Measurements from ENCODE around the gene ANGPTL2. TPM values are rescaled to one million over a fixed set of nuclear protein-coding genes. Genes with fewer than 3 reads are reported as not detected.

Gene ANGPTL2
- total and polyA plus RNA-seq, 2 of the 4 experiments (the other 2 are of a cell fraction): 9.5 to 25.1 TPM

DNA sequence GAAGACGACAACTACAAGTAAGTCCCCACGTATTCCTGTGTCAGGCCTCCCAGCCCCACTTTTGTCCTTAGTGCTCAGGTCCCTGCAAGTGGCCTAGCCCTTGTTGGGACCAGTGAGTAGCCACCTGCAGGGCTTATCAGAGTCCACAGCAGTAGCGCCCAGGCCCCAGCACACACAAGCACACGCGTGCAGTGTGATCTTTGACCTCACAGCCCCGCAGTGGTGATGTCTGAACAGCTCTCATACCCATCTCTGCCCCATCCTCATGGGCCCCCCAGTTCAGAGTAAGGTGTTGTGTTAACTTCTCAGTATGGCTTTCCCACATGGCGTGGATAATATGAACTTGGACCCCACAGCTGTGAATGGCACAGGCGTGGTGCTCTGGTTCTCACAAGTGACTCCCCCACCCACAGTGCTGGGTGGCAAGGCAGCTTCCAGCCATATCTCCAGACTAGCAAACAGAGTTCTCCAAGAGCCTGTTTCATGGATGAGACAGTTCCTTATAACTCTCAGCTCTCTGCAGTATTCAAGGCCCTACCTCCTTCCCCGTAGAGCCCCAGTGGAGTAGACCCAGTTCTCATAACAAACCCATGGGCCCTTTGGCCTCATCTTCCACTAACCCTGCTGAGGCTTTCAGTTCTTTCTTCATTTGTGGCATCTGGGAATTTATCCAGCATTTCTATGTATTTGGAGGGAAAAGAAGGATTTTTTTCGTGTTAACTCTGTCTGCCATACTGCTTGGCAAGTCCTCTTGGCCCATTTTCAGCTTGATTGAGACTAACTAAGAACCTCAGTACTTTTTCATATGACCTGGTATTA lies 46.5 kb upstream of the ANGPTL2 start:
- ChIA-PET CTCF (no interaction called here), POLR2A (ENCODE audit: unreplicated experiment) (no interaction called here)
- Histone ChIP-seq H3K14ac (replicated peaks; ENCODE audit: low read depth, low read length) (no peak overlapping the region), H3K9me1 (ENCODE audit: insufficient read depth, low read length) (0 out of 2 replicates have a peak, but pooled peaks cover 3% of the 10 kb centered on the region), H2BK120ac (ENCODE audit: low read depth, low read length) (no peak overlapping the region), H2AK5ac (ENCODE audit: low read depth, low read length) (no peak overlapping the region), H2BK15ac (ENCODE audit: low read depth, low read length) (no peak overlapping the region), H4K91ac (ENCODE audit: insufficient read depth, low read depth, low read length) (no peak overlapping the region), H2BK5ac (ENCODE audit: low read depth, low read length, poor library complexity, severe bottlenecking) (no peak overlapping the region), H4K20me1 (ENCODE audit: insufficient read depth, low read length) (no peaks in the 10 kb centered on the region), H3K9me3 (ENCODE audit: control insufficient read depth, insufficient read depth, low read length) (no peaks in the 10 kb centered on the region), H3K79me1 (ENCODE audit: low read depth in 1 of 2, low read length in 2 of 2) (no peaks in the 10 kb centered on the region), H3K23ac (ENCODE audit: low read depth, low read length) (no peak overlapping the region), H2AFZ (replicated peaks; ENCODE audit: low read length, poor library complexity) (peak overlapping the region; percentile 26), H3K27ac (ENCODE audit: insufficient read depth, low read length) (no peak overlapping the region), H3K36me3 (ENCODE audit: control insufficient read depth, insufficient read depth, low read length) (no peaks in the 10 kb centered on the region), H3K56ac (ENCODE audit: extremely low read depth, insufficient read depth, low read length) (no peak overlapping the region), H2BK20ac (ENCODE audit: low read depth, low read length) (no peak overlapping the region), H3K4ac (ENCODE audit: low read depth, low read length) (no peak overlapping the region), H3K4me1 (ENCODE audit: control insufficient read depth, insufficient read depth, low read length) (peaks cover 3% of the 10 kb centered on the region), H3K9ac (ENCODE audit: low read depth, low read length) (no peak overlapping the region), H4K5ac (ENCODE audit: low read depth, low read length) (no peak overlapping the region), H3K4me3 (ENCODE audit: insufficient read depth, low read depth, low read length) (no peak overlapping the region), H3K18ac (ENCODE audit: low read depth, low read length) (no peak overlapping the region), H3K4me2 (ENCODE audit: low read depth, low read length) (no peak overlapping the region), H3K27me3 (ENCODE audit: control insufficient read depth, insufficient read depth, low read length) (no peaks in the 10 kb centered on the region), H2AK9ac (replicated peaks; ENCODE audit: low read depth, low read length, poor library complexity) (no peak overlapping the region), H4K8ac (ENCODE audit: low read depth in 2 of 2, low read length in 2 of 2) (no peak overlapping the region)
- dilution Hi-C loops (cut with HindIII; ENCODE audit: low sequenced_read_pairs, unreplicated experiment): no loop called here
- intact Hi-C loops (cut with micrococcal nuclease): no loop called here
- WGBS, 2 experiments (ENCODE audit: extremely low coverage in 2 of 2, insufficient read length in 1 of 2): 100% methylated on average over 4 of the region's 10 CpGs; no CpG with 5 or more reads in 1 of the 2 experiments
- ATAC-seq (ENCODE audit: low read depth): no peak
- in situ Hi-C loops (cut with MboI; ENCODE audit: low sequenced_read_pairs): no loop called here
- DNase-seq: no peak
- no peak for TF ChIP-seq MAZ (IDR thresholded peaks at IDR 0.05; ENCODE audit: borderline replicate concordance, low read depth, low read length)
- no peak for TF ChIP-seq SMC3 (IDR thresholded peaks at IDR 0.05; ENCODE audit: low read depth, low read length)
- no peak for TF ChIP-seq CEBPB (IDR thresholded peaks at IDR 0.05; ENCODE audit: low read depth, low read length)
- TF ChIP-seq NFE2L2 (IDR thresholded peaks at IDR 0.05; ENCODE audit: low read depth, low read length): no peak
- TF ChIP-seq, protein P1, sequence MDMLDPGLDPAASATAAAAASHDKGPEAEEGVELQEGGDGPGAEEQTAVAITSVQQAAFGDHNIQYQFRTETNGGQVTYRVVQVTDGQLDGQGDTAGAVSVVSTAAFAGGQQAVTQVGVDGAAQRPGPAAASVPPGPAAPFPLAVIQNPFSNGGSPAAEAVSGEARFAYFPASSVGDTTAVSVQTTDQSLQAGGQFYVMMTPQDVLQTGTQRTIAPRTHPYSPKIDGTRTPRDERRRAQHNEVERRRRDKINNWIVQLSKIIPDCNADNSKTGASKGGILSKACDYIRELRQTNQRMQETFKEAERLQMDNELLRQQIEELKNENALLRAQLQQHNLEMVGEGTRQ (IDR thresholded peaks at IDR 0.05; ENCODE audit: low read depth, low read length): no peak
- TF ChIP-seq, protein P2, sequence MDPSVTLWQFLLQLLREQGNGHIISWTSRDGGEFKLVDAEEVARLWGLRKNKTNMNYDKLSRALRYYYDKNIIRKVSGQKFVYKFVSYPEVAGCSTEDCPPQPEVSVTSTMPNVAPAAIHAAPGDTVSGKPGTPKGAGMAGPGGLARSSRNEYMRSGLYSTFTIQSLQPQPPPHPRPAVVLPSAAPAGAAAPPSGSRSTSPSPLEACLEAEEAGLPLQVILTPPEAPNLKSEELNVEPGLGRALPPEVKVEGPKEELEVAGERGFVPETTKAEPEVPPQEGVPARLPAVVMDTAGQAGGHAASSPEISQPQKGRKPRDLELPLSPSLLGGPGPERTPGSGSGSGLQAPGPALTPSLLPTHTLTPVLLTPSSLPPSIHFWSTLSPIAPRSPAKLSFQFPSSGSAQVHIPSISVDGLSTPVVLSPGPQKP (IDR thresholded peaks at IDR 0.05; ENCODE audit: borderline replicate concordance, low read depth, low read length): no peak
- TF ChIP-seq MXI1 (IDR thresholded peaks at IDR 0.05; ENCODE audit: borderline replicate concordance, low read depth, low read length): no peak
- no peak for TF ChIP-seq RCOR1 (IDR thresholded peaks at IDR 0.05; ENCODE audit: insufficient replicate concordance, low read length)
- no peak for TF ChIP-seq CHD1 (IDR thresholded peaks at IDR 0.05; ENCODE audit: low read depth, low read length)
- no peak for TF ChIP-seq BHLHE40 (IDR thresholded peaks at IDR 0.05; ENCODE audit: low read depth, low read length)
- TF ChIP-seq RAD21 (IDR thresholded peaks at IDR 0.05; ENCODE audit: low read length): no peak
- TF ChIP-seq, protein P3, sequence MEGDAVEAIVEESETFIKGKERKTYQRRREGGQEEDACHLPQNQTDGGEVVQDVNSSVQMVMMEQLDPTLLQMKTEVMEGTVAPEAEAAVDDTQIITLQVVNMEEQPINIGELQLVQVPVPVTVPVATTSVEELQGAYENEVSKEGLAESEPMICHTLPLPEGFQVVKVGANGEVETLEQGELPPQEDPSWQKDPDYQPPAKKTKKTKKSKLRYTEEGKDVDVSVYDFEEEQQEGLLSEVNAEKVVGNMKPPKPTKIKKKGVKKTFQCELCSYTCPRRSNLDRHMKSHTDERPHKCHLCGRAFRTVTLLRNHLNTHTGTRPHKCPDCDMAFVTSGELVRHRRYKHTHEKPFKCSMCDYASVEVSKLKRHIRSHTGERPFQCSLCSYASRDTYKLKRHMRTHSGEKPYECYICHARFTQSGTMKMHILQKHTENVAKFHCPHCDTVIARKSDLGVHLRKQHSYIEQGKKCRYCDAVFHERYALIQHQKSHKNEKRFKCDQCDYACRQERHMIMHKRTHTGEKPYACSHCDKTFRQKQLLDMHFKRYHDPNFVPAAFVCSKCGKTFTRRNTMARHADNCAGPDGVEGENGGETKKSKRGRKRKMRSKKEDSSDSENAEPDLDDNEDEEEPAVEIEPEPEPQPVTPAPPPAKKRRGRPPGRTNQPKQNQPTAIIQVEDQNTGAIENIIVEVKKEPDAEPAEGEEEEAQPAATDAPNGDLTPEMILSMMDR (conservative IDR thresholded peaks at IDR 0.05; ENCODE audit: low read depth, low read length): no peak
- no peak for TF ChIP-seq POLR2A (IDR thresholded peaks at IDR 0.05; ENCODE audit: low read depth, low read length)
- TF ChIP-seq RFX5 (IDR thresholded peaks at IDR 0.05; ENCODE audit: low read depth, low read length): no peak
- no TSS peak for BruUV-seq (replicated peaks)
